HepG2 (cell line): Measurements from ENCODE around the gene OSBP. TPM values are rescaled to one million over a fixed set of nuclear protein-coding genes. Genes with fewer than 3 reads are reported as not detected.
A peak's percentile ranks its signal among the peaks of the same experiment; 100 is the strongest.

Experiments
- BHLHE40 ChIP-seq: IDR thresholded peaks from 2 replicates; pipeline ENCODE4 v1.6.1; 2011; ENCODE audit warnings: low read length, improper control_type of control experiment
- CC2D1A ChIP-seq: sonication (generic); formaldehyde crosslinking; IDR thresholded peaks from 2 replicates; pipeline ENCODE4 v1.8.1; 2023; ENCODE audit warnings: mild to moderate bottlenecking, missing genetic modification reagents
- CEBPB ChIP-seq: IDR thresholded peaks from 2 replicates; pipeline ENCODE4 v1.6.1; 2011; ENCODE audit warnings: low read depth, low read length, improper control_type of control experiment, borderline replicate concordance
- HNRNPLL ChIP-seq: fragments of 200-400 bp; formaldehyde crosslinking; IDR thresholded peaks from 2 replicates; pipeline ENCODE4 v1.6.1; 2017; ENCODE audit warnings: mild to moderate bottlenecking, low read depth, low read length; ENCODE audit not compliant: poor library complexity, severe bottlenecking
- LBX2 ChIP-seq: sonication (generic); formaldehyde crosslinking; IDR thresholded peaks from 2 replicates; pipeline ENCODE4 v1.5.0; 2020; ENCODE audit warnings: missing genetic modification reagents, mild to moderate bottlenecking, borderline replicate concordance
- MAX ChIP-seq: IDR thresholded peaks from 2 replicates; pipeline ENCODE4 v1.6.1; 2012; ENCODE audit warnings: inconsistent platforms
- MTERF4 ChIP-seq: sonication (generic); formaldehyde crosslinking; IDR thresholded peaks from 2 replicates; pipeline ENCODE4 v1.8.0; 2023; ENCODE audit warnings: mild to moderate bottlenecking, missing genetic modification reagents
- NAIF1 ChIP-seq: sonication (generic); formaldehyde crosslinking; IDR thresholded peaks from 2 replicates; pipeline ENCODE4 v1.5.0; 2020; ENCODE audit warnings: mild to moderate bottlenecking, missing genetic modification reagents, borderline replicate concordance
- NFYB ChIP-seq: sonication (generic); formaldehyde crosslinking; IDR thresholded peaks from 2 replicates; pipeline ENCODE4 v1.4.0; 2020; ENCODE audit warnings: missing genetic modification reagents
- NONO ChIP-seq, 2 experiments: fragments of 450-650 bp in 1 of 2; sonication (generic) in 1 of 2; formaldehyde crosslinking in 1 of 2; IDR thresholded peaks in 1 of 2; conservative IDR thresholded peaks in 1 of 2; 2 replicates each; pipeline versions ENCODE4 v1.6.1 to v1.8.0; 2017 to 2022; ENCODE audit warnings: mild to moderate bottlenecking in 1 of 2, missing genetic modification reagents in 1 of 2, moderate library complexity in 1 of 2
- NR2F2 ChIP-seq: IDR thresholded peaks from 2 replicates; pipeline ENCODE4 v1.6.1; 2012; ENCODE audit warnings: low read depth, inconsistent platforms, borderline replicate concordance
- PATZ1 ChIP-seq: sonication (generic); formaldehyde crosslinking; IDR thresholded peaks from 2 replicates; pipeline ENCODE4 v1.4.0; 2020; ENCODE audit warnings: missing genetic modification reagents
- PAX8 ChIP-seq: sonication (generic); formaldehyde crosslinking; IDR thresholded peaks from 2 replicates; pipeline ENCODE4 v1.8.0; 2022; ENCODE audit warnings: mild to moderate bottlenecking, missing genetic modification reagents, borderline replicate concordance
- REL ChIP-seq: sonication (generic); formaldehyde crosslinking; conservative IDR thresholded peaks from 2 replicates; pipeline ENCODE4 v1.8.0; 2022; ENCODE audit warnings: mild to moderate bottlenecking, missing genetic modification reagents, moderate library complexity
- RNF2 ChIP-seq: fragments of 450-650 bp; conservative IDR thresholded peaks from 2 replicates; pipeline ENCODE4 v1.6.1; 2016; ENCODE audit warnings: low read depth
- SALL1 ChIP-seq: sonication (generic); formaldehyde crosslinking; IDR thresholded peaks from 2 replicates; pipeline ENCODE4 v1.8.0; 2022; ENCODE audit warnings: mild to moderate bottlenecking, missing genetic modification reagents
- SKI ChIP-seq: fragments of 450-650 bp; IDR thresholded peaks from one replicate; pipeline ENCODE4 v1.6.1; 2018; ENCODE audit warnings: mild to moderate bottlenecking; ENCODE audit not compliant: partially characterized antibody
- SPEN ChIP-seq: sonication (generic); formaldehyde crosslinking; IDR thresholded peaks from 2 replicates; pipeline ENCODE4 v1.5.1; 2020; ENCODE audit warnings: low read depth, mild to moderate bottlenecking, missing genetic modification reagents
- THAP11 ChIP-seq: IDR thresholded peaks from 2 replicates; pipeline ENCODE4 v1.6.1; 2016; ENCODE audit warnings: missing biosample characterization, missing genetic modification reagents
- YEATS2 ChIP-seq: sonication (generic); formaldehyde crosslinking; IDR thresholded peaks from 2 replicates; pipeline ENCODE4 v1.4.0; 2020; ENCODE audit warnings: missing genetic modification reagents, borderline replicate concordance
- ZMYM4 ChIP-seq: sonication (generic); formaldehyde crosslinking; IDR thresholded peaks from 2 replicates; pipeline ENCODE4 v1.8.1; 2023; ENCODE audit warnings: mild to moderate bottlenecking, missing genetic modification reagents
- ZNF136 ChIP-seq: sonication (generic); formaldehyde crosslinking; IDR thresholded peaks from 2 replicates; pipeline ENCODE4 v1.8.1; 2022; ENCODE audit warnings: low read depth, mild to moderate bottlenecking, moderate library complexity, missing genetic modification reagents
- ZNF335 ChIP-seq: sonication (generic); formaldehyde crosslinking; IDR thresholded peaks from 2 replicates; pipeline ENCODE4 v1.4.0; 2020; ENCODE audit warnings: missing genetic modification reagents
- ZNF710 ChIP-seq: sonication (generic); formaldehyde crosslinking; IDR thresholded peaks from 2 replicates; pipeline ENCODE4 v1.5.0; 2020; ENCODE audit warnings: mild to moderate bottlenecking, missing genetic modification reagents, borderline replicate concordance
- ZNF792 ChIP-seq: IDR thresholded peaks from 2 replicates; pipeline ENCODE4 v1.6.1; 2016
- polyA plus RNA-seq, 8 experiments: library from polyadenylated mRNA; depleted of rRNA in 3 of 8; stranded (reverse) in 7 of 8; unstranded in 1 of 8; fragments of >200 nt; fragmentation: Illumina TruSeq in 4 of 8; extraction: Trizol in 4 of 8; gene quantifications; 2 replicates each; pipeline versions ENCODE4 v1.2.1 to v1.2.3, GENCODE V29; 2011 to 2016; ENCODE audit warnings: low read depth in 4 of 8, missing spikeins in 1 of 8, mixed read lengths in 1 of 8; ENCODE audit not compliant: insufficient read depth in 1 of 8
- total RNA-seq, 5 experiments: library from RNA; depleted of rRNA; stranded (reverse); fragments of >200 nt; fragmentation: Illumina TruSeq; extraction: Trizol; gene quantifications; 2 replicates each; pipeline ENCODE4 v1.2.3, GENCODE V29; 2016; ENCODE audit warnings: low read depth in 1 of 5

The OSBP gene
- total and polyA plus RNA-seq, 2 of the 13 experiments (the other 11 are each of a cell fraction or from before 2014, with no cell fraction given): 12.1 to 13.5 TPM

- TF ChIP-seq ZNF335 (no peak), ZNF136 (CRISPR knock-in tag) (no peak), REL (no peak), PAX8 (CRISPR knock-in tag) (peak; percentile 54; the same call in 1 of the 2 replicates), ZMYM4 (CRISPR knock-in tag) (peak; percentile 81), BHLHE40 (no peak), PATZ1 (CRISPR knock-in tag) (peak; percentile 24; the same call in 1 of the 2 replicates), LBX2 (CRISPR knock-in tag) (0 out of 2 replicates have a peak, but pooled peaks have one; percentile 49), SPEN (CRISPR knock-in tag) (0 out of 2 replicates have a peak, but pooled peaks have one; percentile 15), HNRNPLL (peak; percentile 70), ZNF792 (CRISPR knock-in tag) (peak; percentile 25; the same call in 1 of the 2 replicates), MAX (peak; percentile 17; the same call in 1 of the 2 replicates), NONO (IDR thresholded peaks at IDR 0.05) (no peak), NONO (CRISPR knock-in tag; conservative IDR thresholded peaks at IDR 0.05) (0 out of 2 replicates have a peak, but pooled peaks have one; percentile 12), NR2F2 (no peak), CEBPB (no peak), SALL1 (peak; percentile 11; the same call in 1 of the 2 replicates), YEATS2 (CRISPR knock-in tag) (peak; percentile 50; the same call in 1 of the 2 replicates), NFYB (CRISPR knock-in tag) (peak; percentile 94), CC2D1A (CRISPR knock-in tag) (no peak), SKI (peak; percentile 9), MTERF4 (CRISPR knock-in tag) (no peak), ZNF710 (CRISPR knock-in tag) (no peak), RNF2 (0 out of 2 replicates have a peak, but pooled peaks have one; percentile 8), NAIF1 (CRISPR knock-in tag) (no peak), THAP11 (CRISPR knock-in tag) (peak; percentile 85)
Observed at GRCh38 chr11:59615637-59616395, at the start of gene OSBP (continued).
